Large intestine (tissue), 3 donors: ENCODE data around the gene CENPS. TPM values are rescaled to one million over a fixed set of nuclear protein-coding genes. Genes with fewer than 3 reads are reported as not detected.
A peak's percentile ranks its signal among the peaks of the same experiment; 100 is the strongest.
"Not testable (repeated sequence)": the region's sequence is repeated elsewhere in the genome, so short reads cannot be mapped to it uniquely, and the experiment has no call there.

Source experiments
- DNase-seq, 2 donors: peaks; one replicate each; pipeline versions ENCODE4 v3.0.0 to v3.0.0-alpha.2; 2013
- H3K27ac ChIP-seq: one replicate; pipeline ENCODE4 v1.5.1; 2013; ENCODE audit warnings: low read length
- H3K27me3 ChIP-seq: 2 replicates; pipeline ENCODE4 v1.6.1; 2013; ENCODE audit warnings: low read length; ENCODE audit not compliant: control insufficient read depth, insufficient read depth
- H3K36me3 ChIP-seq: 2 replicates; pipeline ENCODE4 v1.6.1; 2013; ENCODE audit warnings: low read length; ENCODE audit not compliant: control insufficient read depth, insufficient read depth
- H3K4me1 ChIP-seq: one replicate; pipeline ENCODE4 v1.6.1; 2013; ENCODE audit warnings: low read length; ENCODE audit not compliant: control insufficient read depth, insufficient read depth
- H3K4me3 ChIP-seq: one replicate; pipeline ENCODE4 v1.5.1; 2013; ENCODE audit warnings: low read length
- H3K9me3 ChIP-seq: one replicate; pipeline ENCODE4 v1.6.1; 2013; ENCODE audit warnings: mild to moderate bottlenecking, low read depth, low read length, moderate library complexity; ENCODE audit not compliant: control insufficient read depth
- WGBS: methylation state at CpG from one replicate; pipeline ENCODE4 v1.1.5; 2013; ENCODE audit warnings: low lambda C conversion rate; ENCODE audit not compliant: insufficient coverage; 5-methylcytosine and 5-hydroxymethylcytosine counted together
- polyA plus RNA-seq: library from polyadenylated mRNA; unstranded; fragments of 120-200 nt; gene quantifications from one replicate; pipeline ENCODE4 v1.2.1, GENCODE V29; 2013

The CENPS gene
- polyA plus RNA-seq, 1 donor = 20.3 TPM

DNA sequence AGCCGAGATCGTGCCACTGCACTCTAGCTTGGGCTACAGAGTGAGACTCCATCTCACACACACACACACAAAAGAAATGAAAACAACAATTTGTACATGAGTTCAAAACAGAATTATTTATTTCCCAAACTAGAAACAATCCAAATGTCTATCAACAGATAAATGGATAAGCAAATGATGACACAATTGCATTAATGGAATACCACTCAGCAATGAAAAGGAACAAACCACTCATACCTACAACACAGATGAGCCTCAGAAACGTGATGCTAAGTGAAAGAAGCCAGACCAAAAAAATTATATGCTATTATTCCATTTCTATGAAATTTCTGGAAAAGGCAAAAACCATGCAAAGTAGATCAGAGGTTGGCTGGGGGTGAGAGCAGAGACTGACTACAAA is 33.4 kb upstream of the CENPS start:
- no peaks in the 10 kb centered on the region for H3K9me3 ChIP-seq
- no peak for DNase-seq
- H3K27me3 ChIP-seq = no peaks in the 10 kb centered on the region
- WGBS = 100% methylated on average over 1 of the region's 3 CpGs
- H3K4me1 ChIP-seq = peaks cover 12% of the 10 kb centered on the region
- no peak overlapping the region for H3K4me3 ChIP-seq
- H3K27ac ChIP-seq = no peak overlapping the region
- H3K36me3 ChIP-seq = no peaks in the 10 kb centered on the region

DNA sequence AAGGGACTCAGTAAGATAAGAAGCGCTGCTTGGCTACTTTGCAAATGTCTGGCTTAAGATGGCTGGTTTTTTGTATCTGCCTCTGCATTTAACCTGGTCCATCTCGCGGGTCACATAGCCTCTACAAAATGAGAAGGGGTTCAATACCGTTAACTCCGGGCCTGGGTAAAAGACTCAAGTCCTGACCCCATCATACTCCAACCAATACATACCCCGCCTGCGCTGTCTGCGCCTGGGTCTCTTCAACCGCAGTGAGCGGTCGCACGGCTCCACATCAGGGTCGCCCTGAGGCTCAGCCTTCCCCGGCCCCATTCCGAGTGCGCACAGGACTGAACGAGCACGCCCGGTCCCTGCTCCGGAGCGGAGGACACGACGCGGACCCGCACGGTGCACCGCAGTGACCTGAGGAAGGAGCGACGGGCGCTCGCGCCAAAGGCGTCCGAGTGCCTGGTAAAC is 31.9 kb upstream of the CENPS start:
- DNase-seq = no peak

DNA sequence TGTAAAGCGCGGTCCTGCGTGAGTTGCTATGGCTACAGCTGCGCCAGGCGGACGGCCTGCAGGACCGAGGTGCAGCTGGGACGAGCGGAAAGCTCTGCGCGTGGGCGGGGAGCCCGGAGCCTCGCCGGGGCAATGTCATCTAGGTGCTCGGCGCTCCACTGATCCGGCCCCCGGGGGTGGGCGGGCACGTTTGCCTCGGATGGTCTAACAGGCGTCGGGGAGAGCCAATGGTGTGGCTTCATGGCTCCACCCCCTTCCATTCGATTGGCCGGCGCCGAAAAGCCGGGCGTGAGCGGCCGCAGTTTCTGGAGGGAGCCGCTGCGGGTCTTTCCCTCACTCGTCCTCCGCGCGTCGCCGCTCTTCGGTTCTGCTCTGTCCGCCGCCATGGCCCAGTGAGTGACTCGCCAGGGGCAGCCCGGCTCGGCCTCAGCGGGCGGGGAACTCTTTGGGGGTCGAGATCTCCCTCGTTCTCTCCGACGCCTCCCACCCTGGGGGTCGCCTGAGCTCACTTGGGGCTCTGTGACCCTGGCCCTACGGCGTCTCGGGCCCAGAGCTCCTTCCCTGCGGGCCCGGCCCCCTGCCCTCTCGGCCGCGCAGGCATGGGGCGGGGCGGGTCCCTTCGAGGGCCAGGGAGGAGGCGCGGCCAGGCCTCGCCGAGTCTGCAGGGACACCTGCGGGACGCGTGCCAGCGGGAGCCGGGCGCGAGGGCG is 31.3 kb upstream of the CENPS start, which contains the start of gene PGD:
Gene PGD, plus strand, starts transcription at position 331 of the 710 bp plus-strand sequence. Its CDS starts 54 bp downstream, at position 385.
- H3K9me3 ChIP-seq = no peaks in the 10 kb centered on the region
- no CpG with 5 or more reads among the region's 76 CpGs for WGBS
- peaks cover 16% of the 10 kb centered on the region for H3K36me3 ChIP-seq
- no peaks in the 10 kb centered on the region for H3K27me3 ChIP-seq
- H3K4me1 ChIP-seq = peaks cover 12% of the 10 kb centered on the region
- peak; percentile 95 to 98 for DNase-seq
- peak within 1 kb of the TSS; percentile 82 for H3K4me3 ChIP-seq
- H3K27ac ChIP-seq = peak within 1 kb of the TSS; percentile 93

More for the DNA sequence above, 31.9 kb upstream of the CENPS start:
- H3K4me3 ChIP-seq = peak overlapping the region; percentile 82
- peaks cover 12% of the 10 kb centered on the region for H3K4me1 ChIP-seq
- no peaks in the 10 kb centered on the region for H3K9me3 ChIP-seq
- peaks cover 11% of the 10 kb centered on the region for H3K36me3 ChIP-seq
- no CpG with 5 or more reads among the region's 34 CpGs for WGBS
- H3K27me3 ChIP-seq = no peaks in the 10 kb centered on the region
- H3K27ac ChIP-seq = peak overlapping the region; percentile 13

DNA sequence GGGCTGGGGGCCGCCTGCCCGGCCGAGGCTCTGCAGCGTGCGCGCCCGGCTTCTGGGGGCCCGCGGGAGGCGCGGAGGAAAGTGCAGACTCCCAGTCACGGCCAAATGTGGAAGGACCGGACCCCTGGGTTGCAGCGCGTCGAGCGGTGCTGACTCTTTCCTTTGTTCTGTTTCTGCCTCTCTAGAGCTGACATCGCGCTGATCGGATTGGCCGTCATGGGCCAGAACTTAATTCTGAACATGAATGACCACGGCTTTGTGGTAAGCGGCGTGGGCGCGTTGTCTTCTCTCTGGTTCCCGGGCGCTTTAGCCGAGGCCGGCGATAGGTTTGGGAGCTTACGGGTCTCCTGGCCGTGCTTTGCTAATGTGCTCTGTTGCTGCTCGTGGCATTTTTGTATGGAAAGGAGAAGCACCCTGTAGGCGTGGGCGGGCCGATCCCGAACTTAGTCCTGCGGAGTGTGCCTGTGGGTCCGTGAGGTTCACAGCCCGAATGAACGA is 30.7 kb upstream of the CENPS start:
- H3K36me3 ChIP-seq = peaks cover 22% of the 10 kb centered on the region
- peaks cover 12% of the 10 kb centered on the region for H3K4me1 ChIP-seq
- H3K27ac ChIP-seq = peak overlapping the region; percentile 1
- no peaks in the 10 kb centered on the region for H3K27me3 ChIP-seq
- H3K9me3 ChIP-seq = no peaks in the 10 kb centered on the region
- peak overlapping the region; percentile 82 for H3K4me3 ChIP-seq
- 0% methylated on average over 1 of the region's 42 CpGs for WGBS
- no peak for DNase-seq

DNA sequence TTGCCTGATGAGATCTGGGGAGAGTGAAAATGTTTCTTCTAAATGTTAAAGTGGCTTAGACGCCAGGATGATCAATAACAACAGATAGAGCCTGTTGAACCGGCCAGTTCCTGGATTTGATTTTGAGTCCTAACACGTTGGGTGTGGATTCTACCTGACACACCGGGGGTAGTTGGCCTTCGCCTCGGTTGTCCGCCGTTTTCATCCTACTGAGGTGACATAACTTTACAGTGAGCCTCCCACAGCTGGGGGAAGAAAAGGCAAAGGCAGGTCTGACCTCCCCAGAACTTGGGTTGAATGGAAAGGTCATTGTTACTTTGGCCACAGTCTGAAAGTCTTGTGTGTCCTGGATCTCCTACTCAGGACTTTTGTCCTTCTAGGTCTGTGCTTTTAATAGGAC is 30.2 kb upstream of the CENPS start:
- Histone ChIP-seq H3K27me3 (no peaks in the 10 kb centered on the region), H3K9me3 (no peaks in the 10 kb centered on the region), H3K36me3 (peaks cover 27% of the 10 kb centered on the region), H3K27ac (peak overlapping the region; percentile 27), H3K4me1 (peaks cover 12% of the 10 kb centered on the region), H3K4me3 (peak overlapping the region; percentile 82)
- peak in 1 of 2 donors; percentile 13 for DNase-seq
- WGBS = no CpG with 5 or more reads among the region's 8 CpGs

DNA sequence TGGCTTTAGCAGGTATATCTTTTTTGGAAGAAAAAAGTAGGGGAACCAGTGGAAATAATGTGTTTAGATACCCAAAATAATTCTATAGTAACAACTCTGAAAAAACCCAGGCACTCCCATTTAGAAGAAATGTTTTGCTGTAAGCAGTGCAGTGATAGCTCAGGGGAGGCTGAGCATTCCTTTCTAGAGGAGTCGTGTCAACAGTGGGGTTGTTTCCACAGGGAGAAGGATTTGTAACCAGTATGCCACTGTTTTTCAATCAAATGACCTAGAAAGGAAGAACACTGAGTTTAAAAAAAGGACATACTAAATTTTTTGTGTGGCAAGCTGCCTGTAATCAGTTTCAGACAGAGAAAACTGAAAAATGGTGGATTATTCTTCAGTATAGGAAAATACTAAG is 29.0 kb upstream of the CENPS start:
- H3K9me3 ChIP-seq = no peaks in the 10 kb centered on the region
- H3K36me3 ChIP-seq = peaks cover 39% of the 10 kb centered on the region
- H3K27ac ChIP-seq = no peak overlapping the region
- no CpG with 5 or more reads among the region's 1 CpG for WGBS
- peaks cover 12% of the 10 kb centered on the region for H3K4me1 ChIP-seq
- H3K27me3 ChIP-seq = no peaks in the 10 kb centered on the region
- no peak overlapping the region for H3K4me3 ChIP-seq
- no peak for DNase-seq

DNA sequence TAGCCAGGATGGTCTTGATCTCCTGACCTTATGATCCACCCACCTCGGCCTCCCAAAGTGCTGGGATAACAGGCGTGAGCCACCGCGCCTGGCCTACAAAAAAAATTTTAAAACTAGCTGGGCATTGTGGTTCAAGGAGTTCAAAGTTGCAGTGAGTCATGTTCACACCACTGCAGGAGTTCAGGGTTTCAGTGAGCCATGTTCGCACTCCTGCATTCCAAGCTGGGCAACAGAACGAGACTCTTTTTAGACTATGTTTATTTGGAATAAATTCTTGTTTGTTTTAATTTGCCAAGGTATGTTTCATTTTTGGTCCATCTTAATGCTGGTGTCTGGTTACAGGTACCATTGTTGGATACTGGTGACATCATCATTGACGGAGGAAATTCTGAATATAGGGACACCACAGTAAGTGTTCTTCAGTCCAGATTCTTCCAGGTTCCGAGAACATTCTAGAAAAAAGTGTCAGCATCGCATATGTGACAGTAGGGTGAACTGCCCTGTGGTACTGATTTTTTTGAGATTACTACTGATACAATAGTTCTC is 27.4 kb upstream of the CENPS start:
- Histone ChIP-seq H3K9me3 (no peaks in the 10 kb centered on the region), H3K27me3 (no peaks in the 10 kb centered on the region), H3K27ac (no peak overlapping the region), H3K4me1 (peaks cover 12% of the 10 kb centered on the region), H3K36me3 (peaks cover 54% of the 10 kb centered on the region), H3K4me3 (no peak overlapping the region)
- WGBS = 100% methylated on average over 2 of the region's 9 CpGs
- no peak for DNase-seq

DNA sequence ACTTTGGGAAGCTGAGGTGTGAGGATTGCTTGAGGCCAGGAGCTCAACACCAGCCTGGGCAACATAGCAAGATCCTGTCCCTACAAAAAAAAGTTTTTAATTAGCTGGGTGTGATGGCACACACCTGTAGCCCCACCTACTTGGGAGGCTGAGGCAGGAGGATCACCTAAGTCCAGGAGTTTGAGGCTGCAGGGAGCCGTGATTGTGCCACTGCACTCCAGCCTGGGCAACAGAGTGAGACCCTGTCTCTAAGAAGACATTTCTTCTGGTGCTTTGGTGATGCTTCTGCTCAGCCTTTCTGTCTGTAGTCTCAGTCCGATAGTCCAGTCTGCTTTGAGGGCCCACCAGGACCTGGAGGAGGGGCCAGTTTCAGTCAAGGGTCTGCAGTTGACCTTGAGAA is 23.0 kb upstream of the CENPS start:
- Histone ChIP-seq H3K27me3 (no peaks in the 10 kb centered on the region), H3K36me3 (peaks cover 88% of the 10 kb centered on the region), H3K9me3 (no peaks in the 10 kb centered on the region), H3K4me3 (no peak overlapping the region), H3K27ac (no peak overlapping the region), H3K4me1 (no peaks in the 10 kb centered on the region)
- DNase-seq = no peak
- WGBS = no CpG with 5 or more reads among the region's 2 CpGs

DNA sequence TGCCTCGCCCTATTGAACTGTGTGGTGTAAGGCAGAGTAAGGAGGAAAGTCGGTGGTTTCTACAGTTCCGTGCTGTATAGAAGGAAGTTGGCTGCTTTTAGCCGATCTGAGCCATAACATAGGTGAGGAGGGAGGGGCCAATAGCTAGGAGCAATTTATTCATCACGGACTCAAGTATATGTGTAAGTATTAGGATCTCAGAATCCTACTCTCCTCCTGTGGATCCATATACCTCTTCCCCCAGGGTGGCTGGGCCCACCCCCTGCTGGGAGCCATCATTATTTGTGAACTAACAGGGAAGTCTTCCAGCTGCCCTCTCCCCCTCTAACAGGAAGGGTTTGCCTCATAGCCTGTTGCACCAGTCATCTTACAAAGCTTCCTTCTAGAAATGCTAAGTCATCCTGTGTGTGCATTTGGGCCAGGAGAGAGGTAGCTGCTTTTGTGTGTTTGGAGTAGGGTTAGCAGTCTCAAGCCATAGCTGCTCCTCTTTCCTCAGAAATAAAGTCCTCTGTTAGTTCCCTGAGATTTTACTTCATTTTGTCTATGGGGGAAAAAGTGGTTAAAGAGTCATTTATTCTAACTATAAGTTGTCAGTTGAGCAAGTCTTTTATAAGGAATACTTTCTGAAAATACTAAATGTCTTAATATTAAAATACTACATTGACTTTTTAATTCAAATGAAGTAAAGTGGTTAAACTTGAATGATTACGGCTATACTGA is 14.9 kb upstream of the CENPS start:
- no peaks in the 10 kb centered on the region for H3K9me3 ChIP-seq
- no peak overlapping the region for H3K27ac ChIP-seq
- no peak for DNase-seq
- H3K4me3 ChIP-seq = no peak overlapping the region
- H3K27me3 ChIP-seq = no peaks in the 10 kb centered on the region
- H3K4me1 ChIP-seq = no peaks in the 10 kb centered on the region
- peaks cover 73% of the 10 kb centered on the region for H3K36me3 ChIP-seq
- 100% methylated on average over 2 of the region's 6 CpGs for WGBS

DNA sequence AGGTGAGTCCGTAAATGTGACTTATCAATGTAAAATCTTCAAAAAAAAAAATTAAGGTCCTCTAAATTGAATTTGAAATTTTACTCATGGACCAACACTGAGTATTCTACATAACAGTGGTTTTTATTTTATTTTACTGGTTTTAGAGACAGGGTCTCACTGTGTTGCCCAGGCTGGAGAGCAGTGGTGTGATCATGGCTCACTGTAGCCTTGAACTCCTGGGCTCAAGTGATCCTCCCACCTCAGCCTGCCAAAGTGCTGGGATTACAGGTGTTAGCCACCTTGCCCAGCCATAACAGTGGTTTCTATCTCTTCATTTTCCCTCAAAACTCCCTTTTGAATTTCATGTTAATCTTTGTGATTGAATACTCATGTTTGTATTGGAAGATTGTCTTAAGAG is 14.3 kb upstream of the CENPS start:
- not testable (repeated sequence) for H3K27ac ChIP-seq, H3K9me3 ChIP-seq, H3K27me3 ChIP-seq, DNase-seq, H3K4me3 ChIP-seq, H3K4me1 ChIP-seq
- H3K36me3 ChIP-seq = peaks cover 73% of the 10 kb centered on the region
- WGBS = no CpG with 5 or more reads among the region's 1 CpG
